Measurements from ENCODE around the gene CXCL16. TPM values are rescaled to one million over a fixed set of nuclear protein-coding genes. Genes with fewer than 3 reads are reported as not detected.

The CXCL16 gene
- total and polyA plus RNA-seq, 2 of the 13 experiments (the other 11 are each of a cell fraction or from before 2014, with no cell fraction given): 9.4 to 101 TPM

DNA sequence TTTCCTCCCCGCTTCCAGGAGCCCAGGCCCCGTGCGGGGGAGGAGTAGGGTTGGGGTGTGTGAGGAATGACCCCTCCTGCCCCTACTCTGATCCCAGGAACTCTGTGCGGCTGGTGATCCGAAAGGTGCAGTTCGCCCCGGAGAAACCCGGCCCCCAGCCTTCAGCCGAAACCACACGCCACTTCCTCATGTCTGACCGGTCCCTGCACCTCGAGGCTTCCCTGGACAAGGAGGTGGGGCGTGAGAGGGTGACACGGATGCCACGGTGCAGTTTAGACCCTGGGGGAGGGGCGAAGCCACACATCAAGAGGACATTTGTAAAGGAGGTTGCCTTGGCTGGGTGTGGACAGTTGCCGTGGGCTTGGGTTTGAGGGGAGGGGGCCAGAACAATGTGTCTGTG is 21.9 kb downstream of the CXCL16 start:
- peaks cover 11 to 37% of the 10 kb centered on the region in 2 experiments; a peak in 4 of 5 replicates for H3K36me3 ChIP-seq (replicated peaks in 1 of 2; ENCODE audit: control insufficient read depth in 1 of 2, insufficient read depth in 2 of 2, low read length in 2 of 2)
- in situ Hi-C loops (cut with HindIII; ENCODE audit: extremely low pct_ligation_motif_present, low pct_unique_long_range_greater_than_20kb): no loop called here
- no peak overlapping the region for H3K27ac ChIP-seq (ENCODE audit: extremely low read length, insufficient read depth, low read length)
- no peak for FAIRE-seq
- ChIA-PET POLR2A (no interaction called here), CTCF (ENCODE audit: low intra/inter-chr PET ratio, low total read pairs) (no interaction called here)
- DNase-seq (ENCODE audit: low spot score): no peak
- no peak overlapping the region for H3K4me3 ChIP-seq (replicated peaks in 1 of 3; ENCODE audit: insufficient read depth in 1 of 3, low read depth in 2 of 3, low read length in 3 of 3)
- H3K9ac ChIP-seq (ENCODE audit: insufficient read depth, low read depth, low read length): no peak overlapping the region
- H2AFZ ChIP-seq (ENCODE audit: low read length): no peak overlapping the region
- H3K4me2 ChIP-seq (ENCODE audit: low read depth, low read length): no peak overlapping the region
- H3K27me3 ChIP-seq (ENCODE audit: control insufficient read depth in 1 of 2, insufficient read depth in 2 of 2, low read length in 2 of 2): no peaks in the 10 kb centered on the region
- ATAC-seq: no peak
- TF ChIP-seq WIZ (CRISPR knock-in tag; IDR thresholded peaks at IDR 0.05) (no peak), XBP1 (CRISPR knock-in tag; IDR thresholded peaks at IDR 0.05) (no peak), RBM22 (optimal IDR thresholded peaks at IDR 0.05; ENCODE audit: low read length) (peak; percentile 31), ZSCAN9 (CRISPR knock-in tag; IDR thresholded peaks at IDR 0.05; ENCODE audit: borderline replicate concordance) (no peak)
- peaks cover 50% of the 10 kb centered on the region for H3K4me1 ChIP-seq (ENCODE audit: insufficient read depth, low read length)
- BruUV-seq (replicated peaks): no TSS peak
- no peaks in the 10 kb centered on the region for H3K9me3 ChIP-seq (ENCODE audit: low read length)
- intact Hi-C loops (cut with micrococcal nuclease; ENCODE audit: unreplicated experiment): loop anchor here (10.0 kb wide), 1 partner anchor 247 kb away; the partner anchor contains the start of gene SPAG7
- WGBS (ENCODE audit: low lambda C conversion rate): 95% methylated on average over 17 of the region's 17 CpGs
- no peaks in the 10 kb centered on the region for H4K20me1 ChIP-seq (ENCODE audit: insufficient read depth, low read length)
- no peaks in the 10 kb centered on the region for H3K79me2 ChIP-seq (ENCODE audit: insufficient read depth, low read length)

DNA sequence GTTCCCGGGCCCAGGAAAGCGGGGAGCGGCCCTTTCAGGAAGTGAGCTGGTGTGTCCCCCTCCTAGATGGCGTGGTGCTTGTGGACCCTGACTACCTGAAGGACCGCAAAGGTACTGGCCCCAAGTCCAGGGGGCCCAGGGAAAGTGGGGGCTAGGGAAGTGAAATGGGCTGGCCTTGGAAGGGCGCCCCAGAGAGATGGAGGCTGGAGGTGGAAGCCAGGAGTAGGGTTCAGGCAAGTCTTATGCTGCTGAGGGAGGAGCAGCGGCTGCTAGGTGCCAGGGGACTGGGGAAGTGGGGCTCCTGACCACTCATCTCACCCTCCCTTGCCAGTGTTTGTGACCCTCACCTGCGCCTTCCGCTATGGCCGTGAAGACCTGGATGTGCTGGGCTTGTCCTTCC is 23.6 kb downstream of the CXCL16 start:
- DNase-seq (ENCODE audit: low spot score) (no peak), ATAC-seq (no peak), FAIRE-seq (no peak)
- H3K4me3 ChIP-seq (replicated peaks in 1 of 3; ENCODE audit: insufficient read depth in 1 of 3, low read depth in 2 of 3, low read length in 3 of 3): no peak overlapping the region
- BruUV-seq (replicated peaks): no TSS peak
- no peak for TF ChIP-seq SP2 (CRISPR knock-in tag; IDR thresholded peaks at IDR 0.05)
- no peak for TF ChIP-seq HNF1A (IDR thresholded peaks at IDR 0.05; ENCODE audit: low read depth)
- no peak for TF ChIP-seq HNF1A (CRISPR knock-in tag; IDR thresholded peaks at IDR 0.05; ENCODE audit: borderline replicate concordance)
- no peak for TF ChIP-seq PHF8 (CRISPR knock-in tag; IDR thresholded peaks at IDR 0.05)
- ChIA-PET CTCF (ENCODE audit: low intra/inter-chr PET ratio, low total read pairs) (no interaction called here), POLR2A (no interaction called here)
- H3K9me3 ChIP-seq (ENCODE audit: low read length): no peaks in the 10 kb centered on the region
- no peak overlapping the region for H3K4me2 ChIP-seq (ENCODE audit: low read depth, low read length)
- H3K9ac ChIP-seq (ENCODE audit: insufficient read depth, low read depth, low read length): no peak overlapping the region
- no peak overlapping the region for H2AFZ ChIP-seq (ENCODE audit: low read length)
- H3K79me2 ChIP-seq (ENCODE audit: insufficient read depth, low read length): peaks cover 16% of the 10 kb centered on the region
- H3K36me3 ChIP-seq (replicated peaks in 1 of 2; ENCODE audit: control insufficient read depth in 1 of 2, insufficient read depth in 2 of 2, low read length in 2 of 2): peaks cover 11 to 37% of the 10 kb centered on the region in 2 experiments; a peak in 4 of 5 replicates
- intact Hi-C loops (cut with micrococcal nuclease; ENCODE audit: unreplicated experiment) (loop anchor here (10.0 kb wide), 1 partner anchor 249 kb away; the partner anchor contains the start of gene SPAG7), in situ Hi-C loops (cut with HindIII; ENCODE audit: extremely low pct_ligation_motif_present, low pct_unique_long_range_greater_than_20kb) (no loop called here)
- no peaks in the 10 kb centered on the region; the same call in 1 of the 2 replicates for H4K20me1 ChIP-seq (ENCODE audit: insufficient read depth, low read length)
- no peak overlapping the region for H3K27ac ChIP-seq (ENCODE audit: extremely low read length, insufficient read depth, low read length)
- WGBS (ENCODE audit: low lambda C conversion rate): 100% methylated on average over 8 of the region's 10 CpGs
- H3K27me3 ChIP-seq (ENCODE audit: control insufficient read depth in 1 of 2, insufficient read depth in 2 of 2, low read length in 2 of 2): no peaks in the 10 kb centered on the region
- peaks cover 50% of the 10 kb centered on the region for H3K4me1 ChIP-seq (ENCODE audit: insufficient read depth, low read length)

Measured in HepG2 (cell line).